GM23248 (cell line): ENCODE measurements around the gene PRAF2. TPM values are rescaled to one million over a fixed set of nuclear protein-coding genes. Genes with fewer than 3 reads are reported as not detected.

ENCODE experiments used
- DNase-seq: peaks from one replicate; pipeline ENCODE4 v3.0.0-alpha.2; 2015
- H2AFZ ChIP-seq: fragments of 200-600 bp; sonication (generic); 2 replicates; pipeline ENCODE4 v1.6.1; 2016; ENCODE audit warnings: antibody characterized with exemption
- H3F3A ChIP-seq: fragments of 200-600 bp; sonication (generic); 2 replicates; pipeline ENCODE4 v1.6.1; 2016; ENCODE audit warnings: mild to moderate bottlenecking, antibody characterized with exemption, mixed run types; ENCODE audit not compliant: insufficient read depth
- H3K27ac ChIP-seq: fragments of 200-600 bp; sonication (generic); 2 replicates; pipeline ENCODE4 v1.5.1; 2016; ENCODE audit warnings: mild to moderate bottlenecking
- H3K27me3 ChIP-seq: fragments of 200-600 bp; sonication (generic); replicated peaks from 2 replicates; pipeline ENCODE4 v1.6.1; 2016; ENCODE audit warnings: mild to moderate bottlenecking; ENCODE audit not compliant: insufficient read depth
- H3K36me3 ChIP-seq: fragments of 200-600 bp; sonication (generic); 2 replicates; pipeline ENCODE4 v1.6.1; 2016; ENCODE audit warnings: low read depth, mild to moderate bottlenecking
- H3K4me1 ChIP-seq: fragments of 200-600 bp; sonication (generic); 2 replicates; pipeline ENCODE4 v1.6.1; 2016; ENCODE audit warnings: mild to moderate bottlenecking; ENCODE audit not compliant: insufficient read depth
- H3K4me2 ChIP-seq: fragments of 200-600 bp; sonication (generic); one replicate; pipeline ENCODE4 v1.6.1; 2016; ENCODE audit warnings: mild to moderate bottlenecking; ENCODE audit not compliant: unreplicated experiment
- H3K4me3 ChIP-seq: fragments of 200-600 bp; sonication (generic); 2 replicates; pipeline ENCODE4 v1.5.1; 2016; ENCODE audit warnings: mild to moderate bottlenecking
- H3K79me2 ChIP-seq: fragments of 200-600 bp; sonication (generic); 2 replicates; pipeline ENCODE4 v1.6.1; 2016; ENCODE audit warnings: mild to moderate bottlenecking; ENCODE audit not compliant: insufficient read depth
- H3K9ac ChIP-seq: fragments of 200-600 bp; sonication (generic); 2 replicates; pipeline ENCODE4 v1.6.1; 2016; ENCODE audit warnings: mild to moderate bottlenecking
- H3K9me2 ChIP-seq: fragments of 200-600 bp; sonication (generic); 2 replicates; pipeline ENCODE4 v1.6.1; 2016; ENCODE audit warnings: mixed run types, mild to moderate bottlenecking, moderate library complexity; ENCODE audit not compliant: insufficient read depth
- H3K9me3 ChIP-seq: fragments of 200-600 bp; sonication (generic); one replicate; pipeline ENCODE4 v1.6.1; 2017; ENCODE audit warnings: low read depth
- H4K20me1 ChIP-seq: fragments of 200-600 bp; sonication (generic); 2 replicates; pipeline ENCODE4 v1.6.0; 2016; ENCODE audit not compliant: insufficient read depth
- EZH2 ChIP-seq: fragments of 200-600 bp; sonication (generic); IDR thresholded peaks from 2 replicates; pipeline ENCODE4 v1.6.1; 2018; ENCODE audit warnings: antibody characterized with exemption, mild to moderate bottlenecking; ENCODE audit not compliant: insufficient read depth, poor library complexity, severe bottlenecking
- EZH2phosphoT487 ChIP-seq: fragments of 200-600 bp; sonication (generic); IDR thresholded peaks from 2 replicates; pipeline ENCODE4 v1.6.1; 2018; ENCODE audit warnings: antibody characterized with exemption, moderate library complexity, mild to moderate bottlenecking, low read depth; ENCODE audit not compliant: insufficient read depth
- WGBS, 2 experiments: methylation state at CpG; one replicate each; pipeline ENCODE4 v1.1.6; 2015 to 2017; ENCODE audit warnings: low lambda C conversion rate in 2 of 2, low coverage in 1 of 2; ENCODE audit errors: missing lambda C conversion rate in 2 of 2; 5-methylcytosine and 5-hydroxymethylcytosine counted together
- in situ Hi-C: fragments of 300-500 bp; cut with MboI; formaldehyde crosslinking; loops from 2 replicates; pipeline ENCODE4 v1.15.0; 2020
- polyA plus RNA-seq: library from polyadenylated mRNA; unstranded; fragments of >200 nt; fragmentation: Nextera tagmentation; extraction: Ambion mirVana; gene quantifications from 2 replicates; pipeline ENCODE4 v1.2.1, GENCODE V29; 2016
- total RNA-seq: library from RNA; depleted of rRNA; stranded (reverse); fragments of >200 nt; shearing (Covaris generic); gene quantifications from 2 replicates; pipeline ENCODE4 v1.2.3, GENCODE V29; 2014

PRAF2 gene
- total and polyA plus RNA-seq, 2 experiments from 2014 or later = 24.6 to 141 TPM

DNA sequence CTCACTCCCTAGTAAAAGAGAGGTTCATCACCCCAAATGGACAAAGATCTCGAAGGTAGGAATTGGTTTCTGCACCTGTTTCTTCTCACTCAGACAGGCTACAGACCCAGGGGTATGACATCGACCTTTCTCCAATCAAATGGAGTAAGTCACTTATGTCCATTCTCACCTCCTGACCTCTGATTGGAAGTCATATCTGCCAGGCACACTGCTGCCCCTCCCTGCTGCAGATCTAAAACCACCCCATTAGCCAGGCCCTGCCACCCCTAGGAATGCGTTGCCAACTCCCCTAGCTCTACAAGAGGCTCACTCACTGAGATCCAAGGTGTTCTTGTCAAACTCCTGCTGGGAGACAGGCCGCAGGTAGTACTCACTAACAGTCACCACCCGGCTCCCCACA is 42.9 kb upstream of the PRAF2 start:
- H3K4me3 ChIP-seq = no peak overlapping the region
- H2AFZ ChIP-seq = no peak overlapping the region
- no peak for TF ChIP-seq EZH2phosphoT487
- TF ChIP-seq EZH2 = no peak
- no peak overlapping the region for H3K4me2 ChIP-seq
- no peaks in the 10 kb centered on the region for H3K9me3 ChIP-seq
- WGBS, 2 experiments = 81 to 82% methylated on average over 4 to 5 of the region's 5 CpGs
- no peaks in the 10 kb centered on the region for H3K9me2 ChIP-seq
- H3K36me3 ChIP-seq = no peaks in the 10 kb centered on the region
- no peaks in the 10 kb centered on the region for H4K20me1 ChIP-seq
- no peak overlapping the region for H3K27ac ChIP-seq
- no peaks in the 10 kb centered on the region for H3F3A ChIP-seq
- in situ Hi-C loops = no loop called here
- no peak for DNase-seq
- H3K9ac ChIP-seq = no peak overlapping the region
- H3K4me1 ChIP-seq = no peaks in the 10 kb centered on the region
- H3K79me2 ChIP-seq = peaks cover 6% of the 10 kb centered on the region
- no peaks in the 10 kb centered on the region for H3K27me3 ChIP-seq

DNA sequence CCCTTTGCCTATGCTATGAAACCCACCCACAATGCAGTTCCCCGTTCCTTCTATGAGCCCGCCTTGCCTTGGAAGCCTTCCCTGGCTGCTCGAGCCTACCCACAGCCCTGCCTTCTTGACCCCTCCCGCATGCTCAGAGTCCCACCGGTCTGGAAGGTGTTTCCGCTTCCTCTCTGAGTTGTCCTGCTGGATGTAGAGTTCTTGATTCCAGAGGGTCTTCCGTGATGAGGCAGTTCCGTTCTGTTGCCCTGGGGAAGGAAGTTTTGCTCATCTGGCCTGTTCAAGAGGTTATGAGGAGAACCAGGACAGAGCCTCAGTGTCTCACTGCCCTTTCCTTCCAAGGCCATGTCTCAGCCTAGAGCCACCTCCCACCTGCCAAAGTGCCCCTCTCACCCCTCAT is 42.3 kb upstream of the PRAF2 start:
- Histone ChIP-seq H4K20me1 (no peaks in the 10 kb centered on the region), H3K4me2 (no peak overlapping the region), H3K9me2 (no peaks in the 10 kb centered on the region), H3K27ac (no peak overlapping the region), H3K9me3 (no peaks in the 10 kb centered on the region), H3K4me1 (no peaks in the 10 kb centered on the region), H3K9ac (no peak overlapping the region), H3K4me3 (no peak overlapping the region), H3K27me3 (no peaks in the 10 kb centered on the region), H2AFZ (no peak overlapping the region), H3K79me2 (no peaks in the 10 kb centered on the region), H3F3A (no peaks in the 10 kb centered on the region), H3K36me3 (no peaks in the 10 kb centered on the region)
- 67 to 85% methylated on average over 3 to 8 of the region's 8 CpGs for WGBS, 2 experiments
- DNase-seq = no peak
- in situ Hi-C loops = no loop called here
- TF ChIP-seq EZH2 (no peak), EZH2phosphoT487 (no peak)

DNA sequence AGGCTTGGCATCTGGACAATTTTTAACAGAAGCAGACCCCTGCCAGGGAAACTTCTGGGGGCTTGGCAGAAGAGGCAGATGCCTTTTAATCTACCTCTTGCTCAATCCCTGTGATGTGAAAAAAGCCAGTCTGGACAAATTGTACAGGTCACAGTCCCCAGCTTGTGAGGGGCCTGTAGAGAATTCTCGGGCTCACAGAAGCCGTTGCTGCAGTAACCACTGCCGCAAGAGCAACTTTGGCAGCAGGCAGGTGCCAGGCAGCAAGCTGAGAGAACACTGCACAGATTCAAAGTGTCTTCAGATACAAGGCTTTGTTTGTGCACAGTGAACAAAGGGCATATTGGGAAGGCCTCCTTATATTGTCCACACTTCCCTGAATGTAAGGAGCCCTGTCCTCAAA is 38.0 kb upstream of the PRAF2 start:
- no peaks in the 10 kb centered on the region for H3K79me2 ChIP-seq
- H3K9me2 ChIP-seq = no peaks in the 10 kb centered on the region
- no peaks in the 10 kb centered on the region for H3K9me3 ChIP-seq
- no peaks in the 10 kb centered on the region for H3K36me3 ChIP-seq
- no peak for DNase-seq
- no peak overlapping the region for H3K9ac ChIP-seq
- H3F3A ChIP-seq = no peaks in the 10 kb centered on the region
- in situ Hi-C loops = no loop called here
- no peak overlapping the region for H3K4me2 ChIP-seq
- H2AFZ ChIP-seq = no peak overlapping the region
- no peaks in the 10 kb centered on the region for H3K4me1 ChIP-seq
- H3K27ac ChIP-seq = no peak overlapping the region
- TF ChIP-seq EZH2 (no peak), EZH2phosphoT487 (no peak)
- H3K4me3 ChIP-seq = no peak overlapping the region
- no peaks in the 10 kb centered on the region for H3K27me3 ChIP-seq
- H4K20me1 ChIP-seq = no peaks in the 10 kb centered on the region
- 68 to 81% methylated on average over 3 of the region's 3 CpGs for WGBS, 2 experiments

- no peaks in the 10 kb centered on the region for H3K27me3 ChIP-seq
- H3K4me2 ChIP-seq = no peak overlapping the region
- H3F3A ChIP-seq = no peaks in the 10 kb centered on the region
- H3K36me3 ChIP-seq = no peaks in the 10 kb centered on the region
- H3K9me2 ChIP-seq = no peaks in the 10 kb centered on the region
- no peak overlapping the region for H3K9ac ChIP-seq
- WGBS, 2 experiments = 78 to 79% methylated on average over 3 of the region's 3 CpGs
- no peak overlapping the region for H3K4me3 ChIP-seq
- in situ Hi-C loops = no loop called here
- H3K79me2 ChIP-seq = no peaks in the 10 kb centered on the region
- H3K4me1 ChIP-seq = no peaks in the 10 kb centered on the region
- no peak overlapping the region for H3K27ac ChIP-seq
- no peak for TF ChIP-seq EZH2
- no peak for TF ChIP-seq EZH2phosphoT487
- no peak for DNase-seq
- H3K9me3 ChIP-seq = no peaks in the 10 kb centered on the region
- H4K20me1 ChIP-seq = no peaks in the 10 kb centered on the region
- no peak overlapping the region for H2AFZ ChIP-seq
Measured at GRCh38 chrX:49110417-49110816, 36.6 kb upstream of the PRAF2 start.

- 86 to 100% methylated on average over 2 of the region's 2 CpGs for WGBS, 2 experiments
- Histone ChIP-seq H3K27ac (no peak overlapping the region), H3K36me3 (no peaks in the 10 kb centered on the region), H2AFZ (no peak overlapping the region), H3K4me2 (no peak overlapping the region), H3K4me1 (no peaks in the 10 kb centered on the region), H3K27me3 (no peaks in the 10 kb centered on the region), H4K20me1 (no peaks in the 10 kb centered on the region), H3K9ac (no peak overlapping the region), H3K4me3 (no peak overlapping the region), H3F3A (no peaks in the 10 kb centered on the region), H3K9me2 (no peaks in the 10 kb centered on the region), H3K79me2 (no peaks in the 10 kb centered on the region), H3K9me3 (no peaks in the 10 kb centered on the region)
- in situ Hi-C loops = no loop called here
- DNase-seq = no peak
- no peak for TF ChIP-seq EZH2
- no peak for TF ChIP-seq EZH2phosphoT487
Measured at GRCh38 chrX:49108641-49109040, 34.8 kb upstream of the PRAF2 start.
